OCI-LY1 (cell line): Measurements from ENCODE around the gene BATF.

Source experiments
- H2AFZ ChIP-seq: fragments of 200-600 bp; sonication (generic), shearing (Covaris generic); 2 replicates; pipeline ENCODE4 v1.6.0; 2014; ENCODE audit warnings: antibody characterized with exemption, mild to moderate bottlenecking, low read length
- H3F3A ChIP-seq: fragments of 200-600 bp; sonication (generic), shearing (Covaris generic); 2 replicates; pipeline ENCODE4 v1.6.0; 2014; ENCODE audit warnings: mild to moderate bottlenecking, antibody characterized with exemption, low read length, moderate library complexity; ENCODE audit not compliant: insufficient read depth
- H3K27ac ChIP-seq: fragments of 200-600 bp; sonication (generic); 2 replicates; pipeline ENCODE4 v1.5.1; 2014; ENCODE audit warnings: low read length, mixed run types, mild to moderate bottlenecking, low read depth; ENCODE audit not compliant: poor library complexity, severe bottlenecking
- H3K27me3 ChIP-seq: fragments of 200-600 bp; sonication (generic); 2 replicates; pipeline ENCODE4 v1.6.0; 2014; ENCODE audit warnings: antibody characterized with exemption, mild to moderate bottlenecking, low read length, moderate library complexity; ENCODE audit not compliant: insufficient read depth
- H3K36me3 ChIP-seq: fragments of 200-600 bp; sonication (generic); 2 replicates; pipeline ENCODE4 v1.6.1; 2014; ENCODE audit warnings: mild to moderate bottlenecking, antibody characterized with exemption, low read length, moderate library complexity, mixed read lengths; ENCODE audit not compliant: insufficient read depth
- H3K4me1 ChIP-seq: fragments of 200-600 bp; sonication (generic); 2 replicates; pipeline ENCODE4 v1.5.1; 2014; ENCODE audit warnings: mild to moderate bottlenecking, low read length, moderate library complexity; ENCODE audit not compliant: insufficient read depth, severe bottlenecking
- H3K4me2 ChIP-seq: fragments of 200-600 bp; sonication (generic), shearing (Covaris generic); 2 replicates; pipeline ENCODE4 v1.6.1; 2014; ENCODE audit warnings: low read length
- H3K4me3 ChIP-seq: fragments of 200-600 bp; sonication (generic); 2 replicates; pipeline ENCODE4 v1.5.1; 2014; ENCODE audit warnings: low read length, low read depth, mild to moderate bottlenecking, mixed read lengths; ENCODE audit not compliant: poor library complexity, severe bottlenecking
- H3K79me2 ChIP-seq: fragments of 200-600 bp; shearing (Covaris generic); 2 replicates; pipeline ENCODE4 v1.6.1; 2016; ENCODE audit warnings: mixed run types, low read length, mixed read lengths; ENCODE audit not compliant: insufficient read depth
- H3K9ac ChIP-seq: fragments of 200-600 bp; sonication (generic), shearing (Covaris generic); 2 replicates; pipeline ENCODE4 v1.6.1; 2014; ENCODE audit warnings: mild to moderate bottlenecking, low read length, mixed read lengths
- H3K9me2 ChIP-seq: fragments of 200-600 bp; sonication (generic), shearing (Covaris generic); 2 replicates; pipeline ENCODE4 v1.6.1; 2014; ENCODE audit warnings: low read depth, mild to moderate bottlenecking, low read length, mixed read lengths
- H3K9me3 ChIP-seq: fragments of 200-600 bp; shearing (Covaris generic); 2 replicates; pipeline ENCODE4 v1.6.1; 2014; ENCODE audit warnings: low read length, mixed read lengths
- H4K20me1 ChIP-seq: fragments of 200-600 bp; sonication (generic), shearing (Covaris generic); 2 replicates; pipeline ENCODE4 v1.6.0; 2016; ENCODE audit warnings: mild to moderate bottlenecking, low read length; ENCODE audit not compliant: insufficient read depth
- EZH2 ChIP-seq: fragments of 200-600 bp; sonication (generic), shearing (Covaris generic); IDR thresholded peaks from 2 replicates; pipeline ENCODE4 v1.8.0; 2017; ENCODE audit warnings: borderline replicate concordance, mixed run types, mild to moderate bottlenecking, antibody characterized with exemption, low read length, moderate library complexity, mixed read lengths
- TF ChIP-seq, protein P1 (sequence below): fragments of 200-600 bp; sonication (generic), shearing (Covaris generic); IDR thresholded peaks from 2 replicates; pipeline ENCODE4 v1.5.1; 2017; ENCODE audit warnings: mild to moderate bottlenecking, antibody characterized with exemption, low read length, moderate library complexity, mixed read lengths

The BATF gene

DNA sequence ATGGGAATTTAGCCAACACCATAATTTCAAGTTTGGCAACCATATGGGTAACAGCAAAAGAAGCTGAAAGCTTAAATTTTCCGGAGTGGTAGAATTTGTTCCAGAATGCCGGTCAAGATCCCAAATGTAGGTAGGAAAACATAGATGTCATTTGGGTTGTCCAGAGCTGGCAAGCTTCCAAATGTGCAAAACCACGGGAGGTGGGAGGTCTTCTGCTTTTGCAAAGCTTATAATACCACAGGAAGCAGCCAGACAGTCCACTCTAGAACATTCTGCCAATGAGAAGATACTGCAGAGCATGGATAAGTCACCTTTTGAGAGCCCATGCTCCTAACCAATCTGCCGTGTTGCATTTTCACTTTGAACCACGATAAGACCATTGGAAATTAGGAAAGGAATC is 26.4 kb upstream of the BATF start:
- no peak overlapping the region for H3K27ac ChIP-seq

DNA sequence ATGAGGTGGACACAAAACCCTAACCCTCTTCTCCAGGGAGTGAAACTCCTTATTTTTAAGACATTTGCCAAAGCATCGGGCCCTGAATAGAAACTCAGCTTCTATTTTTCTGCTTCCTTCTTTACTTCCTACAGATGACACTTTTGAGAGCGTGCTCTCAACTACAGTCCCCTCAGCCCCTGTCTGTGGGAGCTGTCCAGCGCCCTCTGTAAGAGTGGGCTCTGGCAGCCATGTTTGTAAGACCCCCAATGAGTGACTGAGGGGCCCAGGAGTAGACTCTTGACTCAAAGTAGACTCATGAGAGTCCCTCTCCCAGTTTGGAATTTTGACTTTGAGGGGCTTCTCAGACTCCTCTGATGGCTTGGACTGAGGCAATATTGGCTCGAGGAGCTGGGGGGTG is 25.5 kb upstream of the BATF start:
- Histone ChIP-seq H2AFZ (no peak overlapping the region), H3K4me3 (no peak overlapping the region), H3F3A (no peaks in the 10 kb centered on the region), H3K36me3 (no peaks in the 10 kb centered on the region; the same call in 1 of the 2 replicates), H3K9ac (no peak overlapping the region), H3K4me1 (peaks cover 13% of the 10 kb centered on the region), H3K9me3 (no peaks in the 10 kb centered on the region), H3K9me2 (no peaks in the 10 kb centered on the region), H3K79me2 (no peaks in the 10 kb centered on the region), H3K27me3 (no peaks in the 10 kb centered on the region), H3K27ac (no peak overlapping the region), H4K20me1 (no peaks in the 10 kb centered on the region), H3K4me2 (no peak overlapping the region)
- no peak for TF ChIP-seq EZH2
- TF ChIP-seq, protein P1, sequence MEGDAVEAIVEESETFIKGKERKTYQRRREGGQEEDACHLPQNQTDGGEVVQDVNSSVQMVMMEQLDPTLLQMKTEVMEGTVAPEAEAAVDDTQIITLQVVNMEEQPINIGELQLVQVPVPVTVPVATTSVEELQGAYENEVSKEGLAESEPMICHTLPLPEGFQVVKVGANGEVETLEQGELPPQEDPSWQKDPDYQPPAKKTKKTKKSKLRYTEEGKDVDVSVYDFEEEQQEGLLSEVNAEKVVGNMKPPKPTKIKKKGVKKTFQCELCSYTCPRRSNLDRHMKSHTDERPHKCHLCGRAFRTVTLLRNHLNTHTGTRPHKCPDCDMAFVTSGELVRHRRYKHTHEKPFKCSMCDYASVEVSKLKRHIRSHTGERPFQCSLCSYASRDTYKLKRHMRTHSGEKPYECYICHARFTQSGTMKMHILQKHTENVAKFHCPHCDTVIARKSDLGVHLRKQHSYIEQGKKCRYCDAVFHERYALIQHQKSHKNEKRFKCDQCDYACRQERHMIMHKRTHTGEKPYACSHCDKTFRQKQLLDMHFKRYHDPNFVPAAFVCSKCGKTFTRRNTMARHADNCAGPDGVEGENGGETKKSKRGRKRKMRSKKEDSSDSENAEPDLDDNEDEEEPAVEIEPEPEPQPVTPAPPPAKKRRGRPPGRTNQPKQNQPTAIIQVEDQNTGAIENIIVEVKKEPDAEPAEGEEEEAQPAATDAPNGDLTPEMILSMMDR = no peak

More for the DNA sequence above, 26.4 kb upstream of the BATF start:
- H3K9ac ChIP-seq = no peak overlapping the region
- no peaks in the 10 kb centered on the region; the same call in 1 of the 2 replicates for H3K36me3 ChIP-seq
- peaks cover 13% of the 10 kb centered on the region for H3K4me1 ChIP-seq
- H2AFZ ChIP-seq = no peak overlapping the region
- H3K9me2 ChIP-seq = no peaks in the 10 kb centered on the region
- no peaks in the 10 kb centered on the region for H4K20me1 ChIP-seq
- no peaks in the 10 kb centered on the region for H3K9me3 ChIP-seq
- no peaks in the 10 kb centered on the region for H3F3A ChIP-seq
- H3K4me2 ChIP-seq = no peak overlapping the region
- H3K79me2 ChIP-seq = no peaks in the 10 kb centered on the region
- TF ChIP-seq, protein P1 = no peak
- TF ChIP-seq EZH2 = no peak
- H3K4me3 ChIP-seq = no peak overlapping the region
- no peaks in the 10 kb centered on the region for H3K27me3 ChIP-seq

DNA sequence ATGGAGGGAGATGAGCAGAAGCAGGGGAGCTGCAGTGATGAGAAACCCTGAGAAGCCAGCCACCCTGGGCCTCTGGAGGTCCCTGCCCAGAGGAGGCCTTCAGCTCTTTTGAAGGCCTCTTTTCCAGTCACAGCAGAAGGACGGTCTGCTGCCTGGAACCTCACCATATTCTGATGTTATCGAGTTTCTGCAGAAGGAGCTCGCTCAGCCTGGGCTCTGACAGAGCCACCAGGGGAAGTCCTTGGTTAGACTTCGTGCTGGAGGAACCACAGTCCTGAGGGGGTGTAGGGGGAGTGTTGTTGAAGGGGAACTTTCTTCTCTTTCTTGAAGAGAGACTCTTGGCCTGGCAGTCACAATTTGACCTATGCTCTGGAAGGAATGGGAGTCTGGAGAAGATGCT is 25.1 kb upstream of the BATF start:
- H3K9ac ChIP-seq = no peak overlapping the region
- H3K27ac ChIP-seq = no peak overlapping the region

More for the DNA sequence above, 25.1 kb upstream of the BATF start:
- H3K9me2 ChIP-seq = no peaks in the 10 kb centered on the region
- H3K27me3 ChIP-seq = no peaks in the 10 kb centered on the region
- H3K79me2 ChIP-seq = no peaks in the 10 kb centered on the region
- no peak overlapping the region for H2AFZ ChIP-seq
- no peak overlapping the region for H3K4me2 ChIP-seq
- no peaks in the 10 kb centered on the region for H3K9me3 ChIP-seq
- H3K4me3 ChIP-seq = no peak overlapping the region
- no peaks in the 10 kb centered on the region; the same call in 1 of the 2 replicates for H3K36me3 ChIP-seq
- H3F3A ChIP-seq = no peaks in the 10 kb centered on the region
- no peaks in the 10 kb centered on the region for H4K20me1 ChIP-seq
- H3K4me1 ChIP-seq = peaks cover 13% of the 10 kb centered on the region
- TF ChIP-seq EZH2 = no peak
- TF ChIP-seq, protein P1 = no peak
